ENCODE measurements around the gene HRH1.

Gene HRH1

DNA sequence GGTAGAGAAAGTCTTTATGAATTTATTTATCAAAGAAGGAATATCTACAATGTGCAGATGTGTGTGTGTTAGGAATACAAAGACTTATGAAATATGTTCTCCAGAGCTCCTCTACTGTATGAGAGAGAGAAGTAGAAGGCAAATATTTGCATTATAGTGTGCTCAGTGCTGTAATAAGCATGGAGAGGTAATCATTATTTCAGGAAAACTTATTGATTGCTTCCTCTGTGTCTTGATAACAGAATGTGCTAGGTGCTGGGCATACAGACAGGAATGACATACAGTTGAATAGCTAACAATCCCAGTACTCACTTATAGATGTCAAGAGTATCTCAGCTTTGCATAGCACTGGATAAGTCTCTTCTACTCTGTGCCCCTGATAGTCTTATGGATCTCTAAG lies 148.2 kb downstream of the HRH1 start:
- DNase-seq (ENCODE audit: low read depth): no peak
- in situ Hi-C loops (cut with HindIII; ENCODE audit: low sequenced_read_pairs): no loop called here
- TF ChIP-seq, protein P1, sequence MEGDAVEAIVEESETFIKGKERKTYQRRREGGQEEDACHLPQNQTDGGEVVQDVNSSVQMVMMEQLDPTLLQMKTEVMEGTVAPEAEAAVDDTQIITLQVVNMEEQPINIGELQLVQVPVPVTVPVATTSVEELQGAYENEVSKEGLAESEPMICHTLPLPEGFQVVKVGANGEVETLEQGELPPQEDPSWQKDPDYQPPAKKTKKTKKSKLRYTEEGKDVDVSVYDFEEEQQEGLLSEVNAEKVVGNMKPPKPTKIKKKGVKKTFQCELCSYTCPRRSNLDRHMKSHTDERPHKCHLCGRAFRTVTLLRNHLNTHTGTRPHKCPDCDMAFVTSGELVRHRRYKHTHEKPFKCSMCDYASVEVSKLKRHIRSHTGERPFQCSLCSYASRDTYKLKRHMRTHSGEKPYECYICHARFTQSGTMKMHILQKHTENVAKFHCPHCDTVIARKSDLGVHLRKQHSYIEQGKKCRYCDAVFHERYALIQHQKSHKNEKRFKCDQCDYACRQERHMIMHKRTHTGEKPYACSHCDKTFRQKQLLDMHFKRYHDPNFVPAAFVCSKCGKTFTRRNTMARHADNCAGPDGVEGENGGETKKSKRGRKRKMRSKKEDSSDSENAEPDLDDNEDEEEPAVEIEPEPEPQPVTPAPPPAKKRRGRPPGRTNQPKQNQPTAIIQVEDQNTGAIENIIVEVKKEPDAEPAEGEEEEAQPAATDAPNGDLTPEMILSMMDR (IDR thresholded peaks at IDR 0.05; ENCODE audit: low read depth, low read length, missing control alignments): no peak
- H3K4me3 ChIP-seq (ENCODE audit: low read depth, low read length): no peak overlapping the region

DNA sequence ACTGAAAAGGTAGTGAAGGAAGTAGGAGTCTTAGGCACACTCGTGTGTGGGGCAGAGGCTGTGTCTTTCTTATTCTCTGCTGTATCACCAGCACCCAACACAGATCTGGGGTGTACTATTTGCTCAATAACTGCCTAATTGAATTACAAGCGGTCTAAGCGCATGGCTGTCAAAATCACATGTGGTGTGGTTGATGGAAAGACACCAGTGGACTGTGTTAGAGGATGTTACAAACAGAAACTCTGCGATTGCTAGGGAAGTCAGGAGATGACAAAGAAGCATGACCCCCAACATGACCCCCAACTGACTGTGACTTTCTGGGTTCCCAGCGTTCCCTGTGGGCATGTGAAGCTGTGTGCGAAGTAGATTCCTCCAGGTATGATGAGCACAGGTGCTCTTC lies 149.9 kb downstream of the HRH1 start:
- DNase-seq (ENCODE audit: low read depth): no peak
- in situ Hi-C loops (cut with HindIII; ENCODE audit: low sequenced_read_pairs): no loop called here
- H3K4me3 ChIP-seq (ENCODE audit: low read depth, low read length): no peak overlapping the region

DNA sequence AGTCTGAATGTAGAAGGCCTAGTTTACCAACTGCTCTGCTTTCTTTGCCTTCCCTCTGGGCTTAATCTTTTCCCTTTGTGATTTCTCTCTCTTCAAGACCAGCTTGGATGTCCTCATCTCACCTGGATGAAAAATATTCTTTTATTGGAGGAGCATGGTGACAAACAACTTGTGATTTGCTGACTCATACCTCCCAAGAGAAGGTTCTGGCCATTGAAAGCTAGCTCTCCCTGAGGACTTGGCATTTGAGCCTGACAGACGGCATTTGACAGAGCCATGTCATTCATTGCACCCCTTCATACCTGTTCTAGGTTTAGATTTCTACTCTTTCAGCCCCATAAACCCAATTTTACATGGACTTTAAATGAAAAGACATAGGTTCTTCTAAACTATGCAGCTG lies 151.2 kb downstream of the HRH1 start:
- in situ Hi-C loops (cut with HindIII; ENCODE audit: low sequenced_read_pairs): no loop called here
- no peak overlapping the region for H3K4me3 ChIP-seq (ENCODE audit: low read depth, low read length)
- TF ChIP-seq, protein P1 (IDR thresholded peaks at IDR 0.05; ENCODE audit: low read depth, low read length, missing control alignments): no peak
- DNase-seq (ENCODE audit: low read depth): no peak

More for the DNA sequence above, 149.9 kb downstream of the HRH1 start:
- TF ChIP-seq, protein P1 (IDR thresholded peaks at IDR 0.05; ENCODE audit: low read depth, low read length, missing control alignments): no peak

DNA sequence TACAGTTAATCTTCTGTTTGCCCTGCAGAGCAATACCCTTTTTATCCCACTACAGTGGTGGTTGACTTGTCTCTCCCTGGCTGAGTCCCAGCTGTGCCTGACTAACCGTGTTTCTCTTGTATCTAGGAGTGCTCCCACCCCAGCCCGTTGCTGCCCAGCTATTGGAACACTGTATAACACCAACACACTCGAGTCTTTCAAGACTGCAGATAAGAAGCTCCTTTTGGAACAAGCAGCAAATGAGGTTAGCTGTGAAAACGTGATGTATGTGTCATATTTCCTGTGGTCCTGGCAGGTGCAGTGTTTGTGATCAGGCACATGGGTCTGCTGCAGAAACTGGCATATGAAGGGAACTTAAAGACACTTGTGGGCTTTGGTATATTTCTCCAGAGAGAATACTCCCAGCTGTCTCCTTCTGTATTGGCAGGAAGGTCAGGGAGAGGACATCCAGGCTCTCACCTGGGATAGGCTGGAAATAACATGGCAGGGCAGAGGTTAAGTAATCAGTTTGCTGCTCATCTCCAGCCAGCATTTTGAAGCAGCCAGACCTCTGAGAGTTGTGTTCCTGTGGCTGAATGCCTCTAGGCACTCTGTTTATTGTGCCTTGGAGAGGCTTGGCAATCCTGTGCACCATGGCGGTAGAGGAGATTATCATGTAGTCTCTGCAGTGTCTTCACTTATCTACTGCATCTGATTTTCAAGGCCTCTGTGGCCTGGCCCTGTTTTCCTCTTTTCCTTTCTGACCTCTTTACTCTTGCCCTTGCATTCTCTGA lies 152.7 kb downstream of the HRH1 start:
- TF ChIP-seq, protein P1 (IDR thresholded peaks at IDR 0.05; ENCODE audit: low read depth, low read length, missing control alignments): no peak
- in situ Hi-C loops (cut with HindIII; ENCODE audit: low sequenced_read_pairs): no loop called here
- no peak for DNase-seq (ENCODE audit: low read depth)
- no peak overlapping the region for H3K4me3 ChIP-seq (ENCODE audit: low read depth, low read length)

DNA sequence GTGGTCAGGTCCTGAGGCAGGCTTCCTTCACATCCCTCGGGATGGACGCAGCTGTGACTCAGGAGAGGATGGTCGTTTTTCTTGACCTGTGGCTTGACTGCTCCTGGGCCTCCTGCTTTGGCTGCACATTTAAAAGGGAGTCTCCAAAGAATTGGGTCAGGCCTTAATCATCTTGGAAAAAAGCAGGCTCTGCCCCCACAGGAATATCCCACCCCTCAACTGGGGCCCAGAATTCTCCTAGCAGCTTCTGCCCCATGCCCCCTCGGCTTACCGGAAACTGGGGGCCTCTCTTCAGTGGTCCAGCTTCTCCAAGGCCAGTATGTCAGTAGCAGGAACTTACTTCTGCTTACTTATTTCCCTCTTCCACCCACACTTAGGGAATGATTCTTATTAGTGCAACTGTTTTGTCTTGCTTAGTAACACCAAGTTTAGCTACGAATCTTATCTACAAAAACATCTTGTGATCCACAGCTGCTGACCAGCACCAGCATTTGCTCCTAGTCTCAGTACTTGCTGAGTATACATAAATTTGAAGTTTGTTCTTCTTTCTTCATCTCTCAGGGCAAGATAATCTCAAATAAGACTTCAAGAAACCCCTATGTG lies 153.6 kb downstream of the HRH1 start:
- H3K4me3 ChIP-seq (ENCODE audit: low read depth, low read length): no peak overlapping the region
- in situ Hi-C loops (cut with HindIII; ENCODE audit: low sequenced_read_pairs): no loop called here
- no peak for DNase-seq (ENCODE audit: low read depth)
- TF ChIP-seq, protein P1 (IDR thresholded peaks at IDR 0.05; ENCODE audit: low read depth, low read length, missing control alignments): no peak

DNA sequence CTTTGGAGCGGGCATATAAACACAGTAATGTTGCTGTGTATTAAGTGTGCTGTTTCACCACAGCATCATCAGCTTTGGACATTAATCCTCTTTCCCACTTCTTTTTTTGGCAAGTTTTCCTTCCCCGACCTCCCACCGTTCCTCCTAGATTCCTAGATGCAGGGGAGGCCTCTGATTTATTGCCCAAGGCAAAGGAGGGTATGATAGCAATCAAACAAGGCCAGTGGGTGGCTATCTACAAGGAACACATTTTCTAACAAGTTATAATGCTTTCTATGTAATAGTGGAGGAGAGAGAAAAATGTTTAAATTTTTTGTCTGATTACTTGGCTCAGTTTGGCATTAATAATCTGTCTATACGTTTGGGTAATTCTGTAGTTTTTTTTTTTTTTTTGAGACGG lies 156.0 kb downstream of the HRH1 start:
- TF ChIP-seq, protein P1 (IDR thresholded peaks at IDR 0.05; ENCODE audit: low read depth, low read length, missing control alignments): no peak

More for the DNA sequence above, 156.0 kb downstream of the HRH1 start:
- no peak overlapping the region for H3K4me3 ChIP-seq (ENCODE audit: low read depth, low read length)
- in situ Hi-C loops (cut with HindIII; ENCODE audit: low sequenced_read_pairs): no loop called here
- no peak for DNase-seq (ENCODE audit: low read depth)
